Measurements from ENCODE around the gene RHBDL1.

Gene RHBDL1

DNA sequence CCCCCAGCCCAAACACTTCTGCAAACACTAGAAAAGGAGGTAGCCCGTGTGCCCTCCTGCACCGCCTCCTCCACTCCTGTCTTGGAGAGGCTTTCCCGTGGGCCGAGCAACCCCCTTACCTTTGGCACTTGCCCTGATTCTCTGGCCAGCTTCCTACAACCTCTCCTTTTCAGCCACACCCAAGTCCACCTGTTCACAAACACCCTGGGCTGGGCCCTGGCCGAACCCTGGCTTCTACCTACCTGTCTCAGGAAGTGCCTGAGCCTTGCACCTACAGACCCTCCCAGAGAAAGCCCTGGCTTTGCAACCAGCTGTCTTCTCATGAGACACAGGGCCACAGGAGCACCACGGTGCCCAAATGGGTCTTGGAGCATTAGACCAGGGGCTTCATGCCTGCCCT lies 43.5 kb downstream of the RHBDL1 start:
- no peak for DNase-seq (ENCODE audit: low read depth in 2 of 2)

DNA sequence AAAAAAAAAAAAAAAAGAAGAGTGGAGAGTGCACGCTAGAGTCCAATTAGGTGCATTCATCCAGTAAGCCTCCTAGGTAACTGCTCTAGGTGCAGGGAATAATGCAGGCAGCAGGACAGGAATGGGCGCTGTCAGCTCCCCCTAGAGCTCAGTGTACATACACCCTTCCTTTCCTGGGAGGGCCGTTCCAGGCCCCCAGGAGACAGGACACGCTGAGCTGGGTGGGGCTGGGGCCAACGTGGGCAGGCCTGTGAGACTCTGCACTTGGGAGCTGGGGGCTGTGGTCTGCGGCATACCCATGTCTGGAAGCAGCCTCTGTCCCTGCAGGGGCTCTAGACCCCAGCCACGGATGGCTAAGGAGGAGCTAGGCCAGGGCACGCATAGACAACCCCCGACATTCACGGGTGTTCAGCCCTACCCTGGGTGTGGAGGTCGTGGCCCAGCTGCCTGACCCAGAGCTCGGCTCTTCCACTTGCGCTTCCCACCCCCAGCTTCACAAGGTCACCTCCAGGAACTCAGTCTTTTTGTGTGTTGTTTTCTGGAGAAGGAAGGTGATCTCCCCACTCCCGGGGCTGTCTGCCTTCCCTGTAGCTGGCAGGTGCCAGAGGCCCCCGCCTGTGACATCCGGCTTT lies 44.5 kb downstream of the RHBDL1 start:
- DNase-seq (ENCODE audit: low read depth in 2 of 2) = no peak

GRCh38 chr16:720447-720989 lies 45.0 kb downstream of the RHBDL1 start:
- DNase-seq (ENCODE audit: low read depth in 2 of 2) = no peak

DNA sequence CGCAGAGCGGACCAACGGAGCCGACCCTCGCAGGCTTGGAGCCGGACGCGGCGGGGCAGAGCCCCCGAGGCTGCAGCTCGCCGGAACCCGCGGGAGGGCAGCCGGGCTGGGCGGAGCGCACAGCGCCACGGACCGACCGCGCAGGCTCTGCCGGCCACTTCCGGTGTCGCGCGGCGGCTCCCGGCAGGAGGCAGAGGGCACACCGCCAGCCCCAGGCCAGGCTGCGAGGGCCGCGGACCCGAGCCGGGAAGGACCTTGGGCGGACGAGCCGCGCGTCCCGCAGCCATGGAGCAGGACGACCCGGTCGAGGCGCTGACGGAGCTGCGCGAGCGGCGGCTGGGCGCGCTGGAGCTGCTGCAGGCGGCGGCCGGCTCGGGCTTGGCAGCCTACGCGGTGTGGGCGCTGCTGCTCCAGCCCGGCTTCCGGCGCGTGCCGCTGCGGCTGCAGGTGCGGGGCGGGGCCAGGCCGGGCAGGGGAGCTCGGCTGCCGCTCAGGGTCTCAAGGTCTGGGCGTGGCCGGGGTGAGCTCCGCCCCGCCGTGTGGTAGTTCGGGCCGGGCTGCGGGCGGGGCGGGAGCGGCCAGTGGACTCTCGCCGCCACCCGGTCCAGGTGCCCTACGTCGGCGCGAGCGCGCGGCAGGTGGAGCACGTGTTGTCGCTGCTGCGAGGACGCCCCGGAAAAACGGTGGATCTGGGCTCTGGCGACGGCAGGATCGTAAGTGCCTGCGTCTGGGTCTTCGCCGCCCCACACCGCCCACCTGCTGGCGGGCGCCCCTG lies 45.7 kb downstream of the RHBDL1 start, which contains the start of gene ANTKMT:
ANTKMT (plus strand) TSS at position 157 of the 775 bp plus-strand sequence; CDS start at position 286, 129 bp downstream.
- peak in 1 of 2 donors; percentile 53 for DNase-seq (ENCODE audit: low read depth in 2 of 2)

DNA sequence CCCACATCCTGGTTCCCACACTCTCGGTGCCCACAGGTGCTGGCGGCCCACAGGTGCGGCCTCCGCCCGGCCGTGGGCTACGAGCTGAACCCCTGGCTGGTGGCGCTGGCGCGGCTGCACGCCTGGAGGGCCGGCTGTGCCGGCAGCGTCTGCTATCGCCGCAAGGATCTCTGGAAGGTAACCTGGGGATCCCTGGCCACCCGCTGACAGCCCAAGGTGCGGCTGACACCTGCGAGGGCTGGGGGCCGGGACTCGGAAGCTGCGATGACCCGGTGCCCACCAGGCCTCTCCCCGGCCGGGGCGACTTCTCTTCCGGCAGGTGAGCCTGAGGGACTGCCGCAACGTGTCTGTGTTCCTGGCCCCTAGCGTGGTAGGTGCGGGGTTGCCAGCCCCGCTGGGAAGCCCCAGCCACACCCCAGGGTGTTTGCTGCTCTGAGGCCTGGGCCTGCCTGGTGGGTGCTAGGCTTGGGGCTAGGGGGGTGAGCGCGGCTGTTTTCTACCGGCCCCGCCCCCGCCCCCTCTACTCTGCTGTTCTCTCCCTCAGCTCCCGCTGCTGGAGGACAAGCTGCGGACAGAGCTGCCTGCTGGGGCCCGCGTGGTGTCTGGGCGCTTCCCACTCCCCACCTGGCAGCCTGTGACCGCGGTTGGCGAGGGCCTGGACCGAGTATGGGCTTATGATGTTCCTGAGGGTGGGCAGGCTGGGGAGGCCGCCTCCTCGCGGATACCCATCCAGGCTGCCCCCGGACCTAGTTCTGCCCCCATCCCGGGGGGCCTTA lies 46.5 kb downstream of the RHBDL1 start:
- no peak for DNase-seq (ENCODE audit: low read depth in 2 of 2)

DNA sequence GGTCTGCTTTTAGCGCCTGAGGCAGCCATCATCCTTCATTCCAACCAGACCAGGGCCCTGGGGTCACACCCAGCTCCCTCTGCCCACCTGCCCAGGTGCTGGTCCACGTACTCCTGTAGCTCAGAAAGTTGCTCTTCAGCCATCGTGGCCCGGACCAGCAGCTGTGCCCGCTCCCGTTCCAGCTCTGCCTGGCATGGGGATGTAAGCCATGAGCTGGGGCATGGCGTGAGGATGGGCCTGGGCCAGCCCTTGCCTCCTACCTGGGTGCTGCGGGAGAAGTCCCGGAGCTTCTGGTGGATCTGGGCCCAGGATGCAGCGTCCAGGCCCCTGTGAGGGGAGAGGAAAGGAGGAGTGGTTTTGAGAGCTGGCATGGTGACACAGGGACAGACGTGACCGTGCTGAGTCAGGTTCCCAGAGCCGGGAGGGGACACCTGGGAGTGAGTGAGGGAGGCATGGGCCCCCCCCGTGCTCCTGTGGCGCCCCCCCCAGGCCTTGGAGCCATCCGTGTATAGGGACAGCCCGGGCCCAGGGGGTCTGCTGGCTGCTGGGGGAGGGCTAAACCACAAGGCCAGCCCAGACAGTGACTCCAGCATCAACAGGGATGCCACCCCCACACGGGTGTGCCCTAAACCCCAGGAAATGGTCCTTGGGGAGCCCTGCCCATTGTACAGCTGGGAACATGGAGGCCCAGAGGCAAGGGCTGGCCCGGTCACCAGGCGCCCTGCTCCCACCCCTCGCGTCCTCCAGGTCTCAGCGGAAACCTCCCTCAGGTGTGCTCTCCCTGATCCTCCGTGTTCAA lies 47.6 kb downstream of the RHBDL1 start:
- DNase-seq (ENCODE audit: low read depth in 2 of 2) = no peak

GRCh38 chr16:723695-724094 lies 48.2 kb downstream of the RHBDL1 start:
- no peak for DNase-seq (ENCODE audit: low read depth in 2 of 2)

GRCh38 chr16:724188-725040 lies 48.9 kb downstream of the RHBDL1 start:
- DNase-seq (ENCODE audit: low read depth in 2 of 2) = no peak

GRCh38 chr16:725041-725376 lies 49.5 kb downstream of the RHBDL1 start:
- DNase-seq (ENCODE audit: low read depth in 2 of 2) = no peak

- DNase-seq (ENCODE audit: low read depth in 2 of 2) = no peak
These were observed 50.2 kb downstream of the RHBDL1 start for GRCh38 chr16:725463-726187.

GRCh38 chr16:726188-726437 lies 50.6 kb downstream of the RHBDL1 start:
- no peak for DNase-seq (ENCODE audit: low read depth in 2 of 2)

DNA sequence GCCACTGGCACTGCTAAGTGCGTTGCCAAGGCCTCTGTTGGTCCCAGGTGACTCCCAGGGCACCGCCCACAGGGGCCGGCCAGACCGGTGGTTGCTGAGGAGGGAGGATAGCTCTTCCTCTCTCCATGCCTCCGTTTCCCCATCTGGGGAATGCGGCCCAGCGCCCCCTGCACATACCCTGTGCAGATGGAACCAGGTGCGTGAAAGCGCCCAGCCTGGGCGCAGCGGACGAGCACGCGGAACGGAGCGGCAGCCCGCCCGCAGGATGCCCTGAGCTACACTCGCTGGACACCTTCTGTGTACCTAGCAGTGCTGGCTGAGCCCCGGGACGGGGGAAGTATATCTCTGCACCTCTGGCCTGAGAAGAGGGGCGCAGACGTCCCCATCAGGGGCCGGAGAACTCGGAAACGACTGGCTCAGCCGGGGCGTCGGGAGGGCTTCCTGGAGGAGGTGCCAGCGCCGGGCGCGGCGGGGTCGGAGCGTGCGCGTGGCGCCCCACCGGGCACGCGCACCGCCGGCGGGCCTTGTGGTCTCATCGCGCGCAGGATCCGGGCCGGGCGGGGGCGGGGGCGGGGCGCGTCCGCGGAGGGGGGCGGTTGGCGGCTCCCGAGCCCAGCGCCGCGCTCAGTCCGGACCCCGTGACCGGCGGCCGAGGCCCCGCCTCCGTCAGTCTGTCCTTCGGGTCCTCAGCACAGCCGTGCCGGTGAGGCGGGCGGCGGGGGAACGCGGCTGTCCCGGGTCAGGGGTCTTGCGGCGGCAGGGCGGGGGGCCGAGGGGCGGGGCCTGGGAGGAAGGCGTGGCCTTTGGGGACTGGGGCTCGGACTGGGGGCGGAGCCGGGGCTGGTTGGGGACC lies 51.2 kb downstream of the RHBDL1 start, which contains the start of the genes CCDC78 and HAGHL:
CCDC78 (minus strand) TSS at position 6 of the 853 bp plus-strand sequence. CDS start 76 bp downstream, outside the sequence.
HAGHL (plus strand) TSS at position 669 of the 853 bp plus-strand sequence. CDS start 404 bp downstream, outside the sequence.
- peak in 1 of 2 donors; percentile 39 for DNase-seq (ENCODE audit: low read depth in 2 of 2)

DNA sequence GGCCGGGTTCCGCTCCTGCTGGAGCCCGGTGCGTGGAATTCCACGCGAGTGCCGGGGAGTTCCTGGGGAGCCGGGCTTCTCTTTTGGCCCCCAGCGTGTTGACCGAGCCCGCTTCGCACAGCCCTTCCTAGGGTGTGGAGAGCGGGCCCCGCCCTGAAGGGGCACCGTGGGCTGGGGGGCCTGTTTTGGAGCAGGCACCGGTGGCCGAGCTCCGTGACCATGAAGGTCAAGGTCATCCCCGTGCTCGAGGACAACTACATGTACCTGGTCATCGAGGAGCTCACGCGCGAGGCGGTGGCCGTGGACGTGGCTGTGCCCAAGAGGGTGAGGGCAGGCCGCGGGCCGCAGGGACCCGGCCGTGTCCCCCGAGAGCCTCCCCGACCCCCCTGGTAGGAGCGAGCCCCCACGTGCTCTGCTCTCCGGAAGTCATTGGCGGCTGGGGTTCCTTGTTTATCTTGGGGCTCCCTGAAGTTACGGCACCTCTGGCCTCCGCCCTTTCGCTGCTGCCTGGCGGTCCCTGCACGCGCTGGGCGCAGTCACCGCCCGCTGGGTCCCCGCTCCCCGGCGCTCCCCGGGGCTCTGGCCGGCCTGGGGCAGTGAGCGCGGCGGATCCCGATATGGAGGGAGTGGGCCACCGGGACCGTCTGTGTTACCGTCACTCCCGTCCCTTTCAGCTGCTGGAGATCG lies 52.0 kb downstream of the RHBDL1 start:
- no peak for DNase-seq (ENCODE audit: low read depth in 2 of 2)
